Lower leg skin (tissue), 3 donors: ENCODE measurements around the gene KLHDC9.

Experiments
- CTCF ChIP-seq, 3 donors: fragments of 450-650 bp; IDR thresholded peaks; one replicate each; pipeline ENCODE4 v1.5.1; 2016; ENCODE audit warnings: antibody characterized with exemption in 3 of 3, mild to moderate bottlenecking in 3 of 3, moderate library complexity in 2 of 3
- POLR2A ChIP-seq, 2 donors: fragments of 450-650 bp; IDR thresholded peaks; one replicate each; pipeline ENCODE4 v1.6.1; 2016 to 2017; ENCODE audit warnings: antibody characterized with exemption in 2 of 2, mild to moderate bottlenecking in 1 of 2, moderate library complexity in 1 of 2

- TF ChIP-seq CTCF (IDR thresholded peaks at IDR 0.05), result no peak
- no peak for TF ChIP-seq POLR2A (IDR thresholded peaks at IDR 0.05)
Observed at GRCh38 chr1:161071886-161072371, 26.2 kb upstream of the KLHDC9 start.
